GM11168 (cell line): ENCODE results near the gene ZNF195.
"Not testable (repeated sequence)": the region's sequence is repeated elsewhere in the genome, so short reads cannot be mapped to it uniquely, and the experiment has no call there.

Source experiments
- in situ Hi-C: fragments of 300-500 bp; cut with MboI; formaldehyde crosslinking; loops from one replicate; pipeline ENCODE4 v1.12.0; 2022; ENCODE audit warnings: low sequenced_read_pairs; ENCODE audit not compliant: unreplicated experiment

ZNF195 gene

GRCh38 chr11:3357994-3358676 lies 20.8 kb downstream of the ZNF195 start:
- in situ Hi-C loops, result no loop called here

GRCh38 chr11:3357302-3357701 lies 21.6 kb downstream of the ZNF195 start:
- in situ Hi-C loops, result no loop called here

- in situ Hi-C loops, result no loop called here
These were observed 22.1 kb downstream of the ZNF195 start for GRCh38 chr11:3356858-3357257.

GRCh38 chr11:3353066-3353465 lies 25.9 kb downstream of the ZNF195 start:
- in situ Hi-C loops, result no loop called here

DNA sequence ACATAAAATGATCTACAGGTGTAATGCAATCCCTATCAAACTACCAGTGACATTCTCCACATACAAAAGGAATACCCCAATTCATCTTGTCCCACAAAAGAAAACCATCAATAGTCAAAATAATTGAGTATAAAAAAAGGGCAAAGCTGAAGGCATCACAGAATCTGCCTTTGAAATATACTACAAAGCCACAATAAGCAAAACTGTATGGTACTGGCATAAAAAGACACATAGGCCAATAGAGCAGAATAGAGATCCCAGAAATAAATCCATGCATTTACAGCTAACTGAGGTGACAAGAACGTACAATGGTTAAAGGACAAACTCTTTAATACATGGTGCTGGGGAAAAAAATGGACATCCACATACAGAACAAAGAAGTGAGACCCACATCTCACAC lies 31.8 kb downstream of the ZNF195 start:
- in situ Hi-C loops, result loop anchor here (10.0 kb wide), 1 partner anchor 58 kb away; no protein-coding TSS in a partner anchor

DNA sequence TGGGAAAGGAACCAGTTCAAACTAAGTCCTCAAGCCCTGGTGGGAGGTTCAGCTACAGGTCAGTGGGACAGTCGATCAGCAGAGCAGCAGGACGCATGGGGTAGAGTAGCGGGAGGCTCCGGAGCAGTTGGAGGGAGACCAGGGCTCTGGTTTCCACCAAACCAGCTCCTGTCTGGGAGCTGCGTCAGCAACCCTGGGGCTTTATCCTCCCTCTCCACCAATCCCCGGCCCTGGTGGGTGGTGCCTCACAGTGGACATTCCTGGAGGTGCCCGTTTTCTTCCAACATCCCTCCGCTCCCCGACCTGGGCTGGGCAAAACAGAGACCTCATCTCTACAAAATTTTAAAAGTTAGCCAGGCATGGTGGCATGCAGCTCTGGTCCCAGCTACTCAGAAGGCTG lies 32.4 kb downstream of the ZNF195 start:
- in situ Hi-C loops, result loop anchor here (10.0 kb wide), 1 partner anchor 58 kb away; no protein-coding TSS in a partner anchor

GRCh38 chr11:3345736-3346135 lies 33.2 kb downstream of the ZNF195 start:
- in situ Hi-C loops, result loop anchor here (10.0 kb wide), 1 partner anchor 59 kb away; no protein-coding TSS in a partner anchor

GRCh38 chr11:3344327-3345174 lies 34.4 kb downstream of the ZNF195 start:
- in situ Hi-C loops, result loop anchor here (10.0 kb wide), 1 partner anchor 60 kb away; no protein-coding TSS in a partner anchor

DNA sequence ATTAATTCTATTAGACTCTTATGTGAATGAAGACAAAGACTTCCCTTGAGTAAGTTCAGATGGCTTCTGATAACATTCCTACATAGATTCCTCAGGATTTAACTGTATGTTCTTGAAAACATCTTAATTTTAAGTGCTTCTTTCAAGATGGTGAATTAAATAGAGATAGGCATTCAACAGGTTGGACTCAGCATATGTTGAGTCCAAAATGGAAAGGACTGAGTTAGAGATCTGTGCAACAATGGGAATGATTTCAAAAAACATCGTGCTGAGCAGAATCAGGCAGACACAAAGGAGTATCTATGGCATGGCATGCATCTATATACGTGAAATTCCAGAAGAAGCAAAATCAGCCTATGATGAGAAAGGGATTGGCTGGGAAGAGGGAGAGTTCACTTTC lies 36.2 kb downstream of the ZNF195 start:
- in situ Hi-C loops, result loop anchor here (10.0 kb wide), 1 partner anchor 62 kb away; no protein-coding TSS in a partner anchor

DNA sequence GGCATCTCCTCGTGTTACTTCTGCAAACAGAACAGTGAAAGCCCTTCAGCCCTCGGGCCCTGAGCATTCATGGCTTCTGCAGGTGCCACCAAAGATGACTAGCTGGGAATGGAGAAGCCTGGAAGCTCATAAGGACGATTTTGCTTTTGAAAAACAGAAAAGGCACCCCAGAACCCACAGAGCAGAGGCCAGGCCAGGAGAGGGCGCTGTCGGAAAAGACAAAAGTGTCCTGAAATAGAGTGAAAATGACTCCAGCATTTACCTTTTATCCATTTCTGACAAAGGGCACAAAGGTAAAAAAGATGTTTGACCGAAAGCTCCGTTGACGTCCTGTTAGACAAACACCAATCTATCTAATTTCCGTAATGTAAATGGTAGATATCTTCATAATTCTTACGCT lies 37.6 kb downstream of the ZNF195 start:
- in situ Hi-C loops, result loop anchor here (10.0 kb wide), 1 partner anchor 64 kb away; no protein-coding TSS in a partner anchor

DNA sequence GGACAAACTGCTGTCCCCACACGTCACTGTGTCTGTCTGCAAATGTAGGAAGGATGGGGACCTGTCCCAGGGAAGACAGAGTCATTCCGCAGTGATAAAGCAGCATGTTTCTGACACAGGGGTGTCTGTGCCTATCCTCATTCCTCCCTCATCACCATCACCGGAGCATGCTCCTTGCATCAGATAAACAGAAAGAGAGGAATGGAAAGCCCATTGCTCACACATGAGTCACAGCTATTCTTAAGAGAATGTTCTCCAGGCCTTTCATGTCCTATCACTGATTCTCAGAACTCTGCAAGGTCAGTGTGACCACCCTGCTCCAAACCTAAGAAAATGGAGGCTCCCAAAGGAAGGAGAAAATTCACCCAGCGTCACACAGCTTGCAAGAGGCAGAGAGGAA lies 38.9 kb downstream of the ZNF195 start:
- in situ Hi-C loops, result loop anchor here (10.0 kb wide), 1 partner anchor 65 kb away; no protein-coding TSS in a partner anchor

DNA sequence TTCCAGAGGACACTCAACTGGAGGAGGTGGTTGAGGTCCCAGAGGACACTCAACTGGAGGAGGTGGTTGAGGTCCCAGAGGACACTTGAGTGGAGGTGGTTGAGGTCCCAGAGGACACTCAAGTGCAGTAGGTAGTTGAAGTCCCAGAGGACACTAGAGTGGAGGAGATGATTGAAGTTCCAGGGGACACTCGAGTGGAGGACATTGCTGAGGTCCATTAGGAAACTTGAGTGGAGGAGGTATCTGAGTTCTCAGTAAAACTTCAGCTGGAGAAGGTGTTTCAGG lies 39.7 kb downstream of the ZNF195 start:
- in situ Hi-C loops, result no loop called here

DNA sequence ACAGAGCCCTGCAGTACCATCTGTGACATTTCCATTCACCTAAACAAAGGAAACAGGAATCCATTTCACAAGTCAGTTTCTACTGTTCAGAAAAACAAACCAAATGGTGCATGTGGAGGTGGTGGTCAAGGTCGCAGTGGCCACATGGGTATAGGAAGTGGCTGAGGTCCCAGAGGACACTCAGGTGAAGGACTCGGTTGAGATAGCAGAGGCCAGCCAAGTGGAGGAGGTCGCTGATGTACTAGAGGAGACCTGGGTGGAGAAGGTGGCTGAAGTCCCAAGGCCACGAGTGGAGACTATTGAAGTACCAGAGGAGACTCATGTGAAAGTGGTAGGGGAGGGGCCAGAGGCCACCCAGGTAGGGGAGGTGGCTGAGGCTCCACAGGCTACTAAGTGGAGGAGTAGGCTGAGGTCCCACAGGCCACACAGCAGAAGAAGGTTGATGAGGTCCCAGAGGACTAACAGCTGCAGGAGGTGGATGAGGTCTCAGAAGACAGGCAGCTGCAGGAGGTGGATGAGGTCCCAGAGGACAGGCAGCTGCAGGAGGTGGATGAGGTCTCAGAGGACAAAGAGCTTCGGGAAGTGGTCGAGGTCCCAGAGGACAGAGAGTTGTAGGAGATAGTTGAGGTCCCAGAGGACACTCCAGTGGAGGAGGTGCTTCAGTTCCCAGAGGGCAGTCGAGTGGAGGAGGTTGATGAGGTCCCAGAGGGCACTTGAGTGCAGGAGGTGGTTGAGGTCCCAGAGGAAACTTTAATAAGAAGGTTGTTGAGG lies 40.2 kb downstream of the ZNF195 start:
- in situ Hi-C loops, result no loop called here

- in situ Hi-C loops, result not testable (repeated sequence)
These were observed 42.5 kb downstream of the ZNF195 start for GRCh38 chr11:3336420-3336819.

DNA sequence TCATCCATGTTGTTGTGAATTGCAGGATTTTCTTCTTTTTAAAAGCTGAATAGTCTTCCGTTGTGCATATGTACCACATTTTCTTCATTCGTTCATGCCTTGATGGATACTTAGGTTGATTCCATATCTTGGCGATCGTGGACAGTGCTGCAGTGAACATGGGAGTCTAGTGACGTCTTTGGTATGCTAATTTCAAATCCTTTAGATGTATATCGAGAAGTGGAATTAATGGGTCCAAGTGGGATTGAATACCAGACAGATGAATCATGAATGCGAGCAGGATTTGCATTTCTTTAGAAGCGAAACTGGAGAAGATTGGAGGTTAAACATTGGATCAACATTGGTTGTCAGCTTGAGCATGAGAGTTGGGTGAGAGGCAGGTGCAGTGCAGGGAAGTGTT lies 45.8 kb downstream of the ZNF195 start:
- in situ Hi-C loops, result not testable (repeated sequence)

DNA sequence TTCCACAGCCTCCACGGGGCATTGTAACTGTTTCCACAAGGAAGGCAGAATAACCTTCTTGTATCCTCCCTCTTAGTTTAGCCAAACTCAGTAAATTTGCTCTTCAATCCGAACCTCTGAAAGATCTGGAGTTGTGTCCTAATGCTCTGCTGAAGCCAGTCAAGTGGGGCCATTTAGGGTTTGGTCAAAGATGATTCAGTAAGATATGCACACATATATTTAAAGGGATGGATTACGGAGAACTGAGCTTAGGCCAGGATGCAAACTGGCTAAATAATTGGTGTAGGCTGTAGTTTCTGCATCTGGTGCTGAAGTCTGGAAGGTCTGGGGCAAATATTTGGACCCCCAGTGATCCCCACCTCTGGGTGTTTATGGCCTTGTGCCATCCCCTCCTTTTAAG lies 47.9 kb downstream of the ZNF195 start:
- in situ Hi-C loops, result not testable (repeated sequence)

- in situ Hi-C loops, result not testable (repeated sequence)
These were observed 48.9 kb downstream of the ZNF195 start for GRCh38 chr11:3330064-3330463.

GRCh38 chr11:3328503-3328902 lies 50.4 kb downstream of the ZNF195 start:
- in situ Hi-C loops, result not testable (repeated sequence)

DNA sequence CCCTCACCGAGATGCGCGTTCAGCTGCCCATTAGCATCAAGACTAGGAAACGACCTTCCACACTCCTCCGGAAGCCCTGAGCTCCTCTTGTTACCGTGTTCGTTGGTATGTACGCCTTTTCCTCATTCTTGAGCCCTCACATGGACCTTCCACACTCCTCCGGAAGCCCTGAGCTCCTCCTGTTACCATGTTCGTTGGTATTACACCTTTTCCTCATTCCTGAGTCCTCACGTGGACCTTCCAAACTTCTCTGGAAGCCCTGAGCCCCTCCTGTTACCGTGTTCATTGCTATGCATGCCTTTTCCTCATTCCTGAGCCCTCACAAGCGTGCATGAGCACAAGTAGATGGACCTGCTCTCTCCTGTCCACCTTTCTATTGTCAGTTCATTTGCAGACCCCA lies 52.5 kb downstream of the ZNF195 start:
- in situ Hi-C loops, result not testable (repeated sequence)

DNA sequence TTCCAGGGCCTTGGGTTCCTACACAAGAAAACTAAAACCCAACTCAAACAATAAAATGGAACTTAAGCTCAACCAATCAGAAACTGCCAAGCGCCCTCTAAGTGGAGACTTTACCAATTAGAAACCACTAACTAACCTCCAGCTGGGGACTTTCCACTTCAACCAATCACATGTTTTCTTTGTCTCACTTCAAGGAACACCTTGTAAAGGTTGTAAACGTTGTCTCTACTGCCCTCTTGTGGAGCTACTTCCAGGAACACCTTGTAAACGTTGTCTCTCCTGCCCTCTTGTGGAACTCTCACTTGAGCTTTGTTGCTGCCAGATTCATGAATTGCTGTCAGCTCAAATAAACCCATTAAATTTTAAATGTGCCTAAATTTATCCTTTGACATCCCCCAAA lies 54.2 kb downstream of the ZNF195 start:
- in situ Hi-C loops, result not testable (repeated sequence)
